Daoy (cell line): ENCODE data around the gene TUBGCP2. TPM values are rescaled to one million over a fixed set of nuclear protein-coding genes. Genes with fewer than 3 reads are reported as not detected.
A peak's percentile ranks its signal among the peaks of the same experiment; 100 is the strongest.
"Not testable (repeated sequence)": the region's sequence is repeated elsewhere in the genome, so short reads cannot be mapped to it uniquely, and the experiment has no call there.

Source experiments
- DNase-seq: peaks from one replicate; pipeline ENCODE4 v3.0.0-alpha.2; 2015; ENCODE audit warnings: low read depth
- total RNA-seq: library from RNA; depleted of rRNA; stranded (reverse); fragments of >200 nt; shearing (Covaris generic); gene quantifications from 2 replicates; pipeline ENCODE4 v1.2.3, GENCODE V29; 2014

Gene TUBGCP2
- total RNA-seq, 1 experiment from 2014 or later, result 19.8 TPM

- DNase-seq, result no peak
Observed at GRCh38 chr10:133249094-133249780, 59.4 kb downstream of the TUBGCP2 start.

DNA sequence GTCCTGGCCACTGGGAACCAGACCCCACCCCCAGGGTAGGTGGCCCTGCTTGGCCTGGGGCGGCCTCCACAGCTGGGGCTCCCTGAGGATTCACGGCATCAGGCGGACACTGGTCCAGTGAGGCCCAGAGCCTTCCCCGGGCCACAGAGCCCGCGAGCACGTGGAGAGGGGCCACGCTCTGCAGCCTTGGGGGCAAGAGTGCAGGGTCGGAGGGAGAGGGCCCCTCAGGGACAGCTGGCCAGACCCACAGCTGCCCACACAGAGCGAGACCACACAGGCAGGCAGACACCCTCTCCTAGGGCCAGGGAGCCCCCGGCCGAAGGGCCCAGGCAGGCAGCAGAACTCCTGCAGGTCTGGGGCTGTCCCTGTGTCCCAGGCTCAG, 60.3 kb downstream of the TUBGCP2 start:
- DNase-seq, result no peak

GRCh38 chr10:133247681-133248333, 60.9 kb downstream of the TUBGCP2 start:
- no peak for DNase-seq

DNA sequence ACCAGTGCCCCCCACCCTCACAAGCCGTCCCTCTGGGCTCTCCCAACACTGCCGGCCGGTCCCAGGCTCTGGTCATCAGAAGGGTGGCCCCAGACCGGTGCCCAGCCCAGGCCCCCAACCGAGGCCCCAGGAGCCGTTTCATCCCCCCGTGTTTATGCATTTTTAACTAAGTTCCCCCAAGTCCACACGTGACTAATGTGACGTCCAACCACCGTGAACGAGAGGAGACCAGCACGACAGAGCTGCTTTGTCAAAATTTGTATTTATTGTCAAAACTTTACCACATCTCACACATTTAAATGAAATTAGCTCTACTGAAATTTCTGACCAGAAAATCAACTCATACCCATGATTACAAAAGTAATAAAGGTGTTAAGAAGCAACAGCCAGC, 62.4 kb downstream of the TUBGCP2 start:
- no peak for DNase-seq

DNA sequence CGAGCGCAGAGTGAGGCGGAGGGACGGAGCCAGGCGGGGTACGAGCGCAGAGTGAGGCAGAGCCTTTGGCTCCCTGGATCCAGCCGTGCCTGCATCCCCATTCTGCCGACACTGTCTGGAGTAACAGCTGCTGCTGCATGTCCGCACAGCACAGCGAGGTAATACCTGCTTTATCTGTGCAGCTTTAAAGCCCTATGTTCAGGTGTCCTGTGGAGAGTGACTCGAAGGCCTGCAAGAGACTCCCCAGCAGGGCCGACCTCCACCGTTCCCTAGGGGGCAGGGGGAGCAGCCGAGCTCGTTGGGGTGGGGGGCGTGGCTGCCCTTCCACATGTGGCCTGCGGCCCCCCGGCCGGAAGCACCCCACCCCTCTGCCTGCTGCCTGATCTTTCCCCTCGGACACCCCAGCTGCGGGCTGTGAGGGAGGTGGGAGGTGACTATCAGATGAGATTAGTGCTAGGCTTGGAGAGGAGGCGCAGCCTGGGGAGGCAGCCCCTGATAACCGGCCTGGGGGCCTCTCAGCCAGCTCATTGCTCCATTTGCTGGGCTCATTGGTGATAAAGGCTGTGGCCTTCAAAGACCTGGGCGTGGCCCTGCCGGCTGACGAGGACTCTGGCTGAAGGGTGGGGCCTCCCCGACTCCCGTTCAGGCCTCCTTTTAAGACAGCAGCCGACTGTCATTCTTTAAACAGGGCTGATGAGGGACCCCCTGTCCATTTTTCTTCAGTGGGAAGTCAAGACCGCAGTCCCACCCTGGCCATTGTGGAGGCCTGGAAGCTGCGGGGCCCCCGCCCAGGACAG, 63.0 kb downstream of the TUBGCP2 start:
- peak; percentile 42 for DNase-seq

- DNase-seq, result no peak
Observed at GRCh38 chr10:133243593-133243992, 65.1 kb downstream of the TUBGCP2 start.

DNA sequence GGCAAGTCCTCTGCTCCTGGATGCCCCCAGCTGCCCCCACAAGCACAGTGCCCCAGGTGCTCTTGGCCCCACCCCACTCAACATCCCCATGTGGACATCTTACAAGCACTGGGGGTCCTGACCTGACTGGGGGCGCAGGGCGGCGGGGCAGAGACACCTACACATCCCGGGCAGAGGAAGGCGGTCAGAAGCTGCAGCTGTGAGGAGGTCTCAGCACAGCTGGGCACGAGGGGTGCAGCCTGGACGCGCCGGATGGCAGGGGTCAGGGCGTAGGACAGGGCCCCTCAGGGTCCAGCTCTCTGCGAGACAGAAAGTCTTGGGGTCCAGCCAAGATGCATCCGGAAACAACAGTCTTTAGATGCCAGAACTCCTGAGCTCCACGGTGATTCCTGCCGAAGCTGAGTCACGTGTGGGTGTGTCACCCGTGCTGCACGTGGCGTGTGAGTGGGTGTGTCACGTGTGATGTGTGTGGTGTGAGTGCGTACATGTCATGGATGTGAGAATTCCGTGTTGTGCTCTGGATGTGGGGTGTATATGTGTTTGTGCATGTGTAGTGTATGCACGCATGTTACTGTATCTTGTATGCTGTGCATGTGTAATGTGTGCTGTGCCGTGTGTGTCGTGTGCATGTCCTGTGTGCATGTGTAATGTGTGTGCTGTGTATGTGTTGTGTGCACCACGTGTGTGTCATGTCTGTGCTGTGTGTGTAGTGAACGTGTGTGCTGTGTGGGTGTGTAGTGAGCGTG, 65.9 kb downstream of the TUBGCP2 start:
- DNase-seq, result peak; percentile 20

DNA sequence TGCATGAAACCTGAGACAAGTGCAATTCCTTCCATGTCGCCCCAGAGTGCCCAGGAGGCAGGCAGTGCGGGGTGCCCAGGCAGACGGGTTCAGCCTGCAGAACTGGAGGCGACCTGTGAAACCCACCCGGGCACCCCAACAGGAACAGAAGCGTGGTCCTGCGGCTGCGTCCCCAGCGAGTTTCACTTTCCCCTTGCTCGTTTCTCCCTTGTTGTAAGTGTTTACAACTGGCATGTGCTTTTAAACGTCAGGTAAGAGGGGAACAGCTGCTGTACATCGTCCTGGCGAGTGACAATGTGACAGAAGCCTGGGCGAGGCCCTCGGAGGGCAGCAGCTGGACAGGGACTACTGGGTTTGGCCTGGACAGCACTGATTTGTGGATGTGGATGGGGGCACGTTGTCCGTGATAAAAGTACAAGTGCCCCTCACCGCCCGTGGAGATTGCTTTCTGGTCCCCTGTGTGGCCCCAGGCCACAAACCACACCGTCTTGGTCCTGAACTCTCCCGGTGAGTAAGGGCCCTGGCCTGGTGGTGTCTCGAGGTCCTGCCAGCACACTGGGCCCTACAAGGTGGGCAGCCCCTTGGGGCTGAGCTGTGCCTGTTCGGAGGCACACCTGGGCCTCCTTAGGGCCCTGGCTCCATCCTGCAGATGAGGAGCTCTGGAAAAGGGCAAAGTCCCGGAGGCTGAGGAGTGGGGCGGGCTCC, 67.0 kb downstream of the TUBGCP2 start:
- no peak for DNase-seq

DNA sequence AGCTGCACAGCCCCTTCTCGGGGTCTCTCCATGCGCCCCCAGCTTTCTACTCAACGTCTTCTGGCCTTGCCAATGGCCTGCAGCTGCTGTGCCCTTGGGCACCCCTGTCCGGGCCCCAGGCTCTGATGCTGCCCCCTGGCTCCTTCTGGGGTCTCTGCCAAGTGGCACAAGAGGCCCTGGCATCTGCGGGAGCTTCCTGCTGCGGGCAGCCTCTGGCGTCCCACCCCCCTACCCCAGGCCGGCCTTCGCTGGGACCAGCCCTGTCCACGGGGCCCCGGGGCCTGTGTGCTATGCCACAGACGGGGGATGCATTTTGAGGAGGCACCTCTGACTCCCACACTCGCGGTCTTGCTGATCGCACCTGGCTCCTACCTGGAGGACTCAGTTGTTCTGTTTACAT, 68.7 kb downstream of the TUBGCP2 start:
- DNase-seq, result no peak

GRCh38 chr10:133238466-133238804, 70.2 kb downstream of the TUBGCP2 start:
- DNase-seq, result no peak

DNA sequence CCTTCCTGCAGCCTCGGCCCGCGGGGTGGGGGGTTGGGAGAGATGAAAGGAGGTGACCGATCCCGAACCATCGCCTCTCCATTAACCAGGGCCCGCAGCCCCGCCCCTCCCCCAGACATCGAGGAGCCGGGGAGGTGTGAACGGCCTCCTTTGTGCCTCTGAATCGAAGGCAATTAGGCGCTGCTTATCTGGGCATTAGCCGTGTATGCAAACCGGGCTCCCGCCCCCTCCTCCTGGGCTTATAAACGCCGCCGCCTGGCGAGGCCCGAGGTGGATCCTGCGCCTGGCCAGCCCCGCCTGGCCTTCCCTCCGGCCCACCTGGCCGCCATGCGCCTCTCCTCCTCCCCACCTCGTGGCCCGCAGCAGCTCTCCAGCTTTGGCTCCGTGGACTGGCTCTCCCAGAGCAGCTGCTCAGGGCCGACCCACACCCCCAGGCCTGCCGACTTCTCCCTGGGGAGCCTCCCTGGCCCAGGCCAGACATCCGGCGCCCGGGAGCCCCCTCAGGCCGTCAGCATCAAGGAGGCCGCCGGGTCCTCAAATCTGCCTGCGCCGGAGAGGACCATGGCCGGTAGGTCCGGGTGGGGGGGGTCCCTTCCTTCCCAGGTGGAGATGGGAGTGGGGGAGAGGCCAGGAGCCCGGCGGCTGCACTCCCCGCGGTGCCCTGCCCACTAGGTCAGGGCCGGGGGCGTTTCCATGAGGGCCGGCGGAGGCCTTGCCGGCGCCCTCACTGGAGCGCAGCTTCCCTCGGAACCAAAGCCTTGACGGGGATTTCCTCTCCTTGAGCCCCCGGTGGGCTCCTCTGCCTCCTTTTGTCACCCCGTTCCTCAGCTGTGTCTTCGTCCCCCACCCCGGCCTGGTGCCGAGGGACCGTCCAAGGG, 70.8 kb downstream of the TUBGCP2 start, which contains the start of gene VENTX:
VENTX (plus strand) TSS at position 268 of the 878 bp plus-strand sequence; CDS start at position 328, 60 bp downstream.
- no peak for DNase-seq

DNA sequence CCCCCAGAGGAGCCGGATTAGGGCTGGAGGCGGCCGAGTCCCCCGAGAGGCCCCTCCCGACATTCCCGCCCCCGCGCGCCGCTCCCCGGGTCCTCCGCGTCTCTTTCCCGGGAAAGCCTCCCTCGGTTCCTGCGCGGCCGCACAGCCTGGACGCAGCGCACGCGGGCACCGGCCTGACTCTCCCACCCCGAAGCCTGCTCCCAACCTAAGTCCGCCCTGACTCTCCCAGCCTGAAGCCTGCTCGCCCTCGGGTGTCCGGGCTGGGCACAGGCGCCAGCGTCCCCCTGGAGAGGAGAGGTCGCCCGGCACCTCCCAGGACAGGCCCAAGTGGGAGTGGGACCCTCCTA, 71.5 kb downstream of the TUBGCP2 start:
- DNase-seq, result no peak

DNA sequence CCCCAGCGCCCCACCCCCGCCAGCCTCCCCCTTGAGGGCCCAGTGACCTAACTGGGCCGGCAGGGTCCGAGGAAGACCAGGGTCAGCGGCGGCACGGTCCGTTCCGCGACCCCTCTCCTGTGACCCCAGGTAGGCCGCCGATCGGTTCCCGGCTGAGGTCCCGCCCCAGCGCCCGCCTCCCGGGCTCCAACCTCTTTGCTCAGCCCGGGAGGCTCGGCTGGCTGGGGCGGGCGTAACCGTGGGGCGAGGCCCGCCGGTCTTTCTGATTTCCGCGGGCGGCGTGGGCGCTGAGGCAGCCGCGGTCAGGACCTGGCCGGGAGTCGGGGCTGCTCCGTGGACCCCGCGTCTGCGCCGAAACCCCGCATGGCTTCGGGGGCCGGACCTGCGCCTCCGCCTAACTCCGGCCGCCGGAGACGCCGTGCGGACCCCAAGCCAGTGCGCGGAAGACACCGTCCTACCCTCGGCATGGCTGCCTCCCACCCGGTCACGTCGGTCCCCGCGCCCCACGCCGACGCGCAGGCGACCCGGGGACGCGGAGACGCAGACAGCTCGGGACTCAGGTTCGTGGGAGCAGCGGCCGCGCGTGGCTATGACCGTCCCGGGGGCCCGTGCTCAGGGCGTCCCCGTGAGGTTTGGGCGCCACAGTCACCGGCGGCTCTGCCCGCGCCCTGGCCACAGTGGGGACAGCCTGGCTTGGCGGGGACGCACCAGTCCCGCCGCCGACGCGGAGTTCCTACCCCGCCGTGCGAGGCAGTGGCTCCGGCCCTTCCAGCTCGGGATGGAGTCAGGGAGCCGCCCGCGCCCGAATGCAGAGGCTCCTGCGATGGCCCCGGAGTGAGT, 72.1 kb downstream of the TUBGCP2 start:
- DNase-seq, result no peak

GRCh38 chr10:133235932-133236331, 72.7 kb downstream of the TUBGCP2 start:
- DNase-seq, result no peak

DNA sequence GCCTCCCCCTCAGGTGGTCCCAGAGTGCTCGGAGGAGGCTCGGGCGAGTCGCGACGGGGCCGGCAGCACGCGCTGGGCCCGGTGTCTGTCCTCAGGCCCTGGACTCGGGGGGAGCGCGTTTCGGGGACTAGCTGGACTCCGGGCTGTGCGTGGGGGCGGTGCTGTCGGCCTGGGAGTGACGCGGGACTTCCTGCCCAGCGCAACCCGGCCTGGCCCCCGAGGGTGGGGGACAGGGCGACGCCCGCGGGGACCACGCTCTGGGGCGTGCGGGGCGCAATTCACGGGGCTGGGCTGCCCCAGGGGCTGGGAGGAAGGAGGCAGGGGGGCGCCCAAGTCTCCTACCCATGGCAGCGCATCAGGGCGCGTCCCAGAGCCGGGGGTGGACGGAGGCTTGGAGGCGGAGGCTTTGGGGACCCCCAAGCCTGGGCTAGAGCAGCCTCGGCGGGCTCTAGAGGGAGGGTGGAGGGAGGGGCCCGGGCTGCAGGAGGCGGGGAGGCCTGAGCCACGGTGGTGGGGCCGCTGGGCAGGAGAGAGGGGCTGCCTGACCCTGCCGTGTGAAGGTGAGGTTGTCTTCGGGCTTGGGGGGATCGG, 73.3 kb downstream of the TUBGCP2 start:
- DNase-seq, result no peak

DNA sequence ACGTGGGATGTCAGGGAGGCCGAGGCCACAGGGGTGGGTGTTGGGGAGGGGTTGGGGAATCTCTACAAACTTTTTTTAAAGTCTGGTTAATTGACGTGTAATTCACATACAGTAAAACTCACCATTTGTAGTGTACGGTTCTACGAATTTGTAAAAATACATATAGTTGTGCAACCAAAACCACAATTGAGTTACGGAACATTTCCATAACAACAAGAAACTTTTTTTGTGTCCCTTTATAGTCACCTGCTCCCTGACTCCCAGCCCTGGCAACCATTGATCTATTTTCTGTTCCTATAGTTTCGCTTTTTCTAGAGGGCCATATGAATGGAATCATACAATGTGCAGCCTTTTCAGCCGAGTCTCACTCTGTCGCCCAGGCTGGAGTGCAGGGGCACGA, 73.9 kb downstream of the TUBGCP2 start:
- DNase-seq, result not testable (repeated sequence)

- DNase-seq, result no peak
Observed at GRCh38 chr10:133231946-133232574, 76.6 kb downstream of the TUBGCP2 start.

DNA sequence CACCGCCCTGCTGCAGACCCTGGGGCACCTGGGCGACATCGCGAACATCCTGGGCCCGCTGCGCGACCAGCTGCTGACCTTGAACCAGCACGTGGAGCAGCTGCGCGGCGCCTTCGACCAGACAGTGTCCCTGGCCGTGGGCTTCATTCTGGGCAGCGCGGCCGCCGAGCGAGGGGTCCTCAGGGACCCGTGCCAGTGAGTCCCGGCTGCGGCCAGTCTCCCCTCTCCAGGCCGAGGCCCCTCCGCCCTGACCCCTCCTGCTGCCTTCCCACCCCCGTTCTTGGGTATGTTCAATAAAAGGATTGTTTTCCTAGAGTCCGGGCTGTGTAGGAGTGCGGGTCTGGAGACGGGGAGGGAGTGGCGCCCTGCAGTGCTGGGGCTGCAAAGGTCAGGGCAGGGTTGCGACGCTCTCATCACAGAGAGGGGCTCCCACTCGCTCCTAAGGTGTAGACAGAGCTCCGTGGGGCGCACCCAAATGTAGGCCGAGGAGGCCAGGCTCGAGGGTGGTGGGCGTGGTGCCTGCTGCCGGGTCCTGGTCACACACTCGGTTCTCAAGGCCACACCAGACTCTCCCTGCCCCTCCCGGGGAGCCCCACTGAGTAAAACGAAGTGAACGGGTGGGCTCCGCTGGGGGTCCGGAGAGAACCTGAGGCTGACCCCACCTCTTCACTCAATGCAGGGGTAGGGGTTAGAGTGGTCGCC, 77.3 kb downstream of the TUBGCP2 start:
- DNase-seq, result no peak
